ENCODE data around the gene DNMT3L. TPM values are rescaled to one million over a fixed set of nuclear protein-coding genes. Genes with fewer than 3 reads are reported as not detected.

Gene DNMT3L
- total and polyA plus RNA-seq, 2 donors (not counting 1 experiment from before 2014, with no cell fraction given) = not detected

- Histone ChIP-seq H3K79me2 (ENCODE audit: control insufficient read depth, insufficient read depth, low read length) (no peaks in the 10 kb centered on the region), H4K20me1 (ENCODE audit: control insufficient read depth, insufficient read depth, low read length, poor library complexity, severe bottlenecking) (no peaks in the 10 kb centered on the region), H3K36me3 (replicated peaks in 1 of 2; ENCODE audit: control extremely low read depth in 1 of 2, control insufficient read depth in 1 of 2, extremely low read depth in 1 of 2, insufficient read depth in 2 of 2, low read length in 1 of 2) (no peaks in the 10 kb centered on the region), H3K4me3 (ENCODE audit: control extremely low read depth in 1 of 5, extremely low read depth in 1 of 5, insufficient read depth in 1 of 5, low read depth in 2 of 5, low read length in 4 of 5) (no peak overlapping the region), H3K27me3 (replicated peaks in 1 of 4; ENCODE audit: control extremely low read depth in 1 of 4, control insufficient read depth in 3 of 4, insufficient read depth in 4 of 4, low read length in 3 of 4) (no peaks in the 10 kb centered on the region), H3K9me3 (ENCODE audit: control extremely low read depth in 1 of 3, control insufficient read depth in 2 of 3, insufficient read depth in 1 of 3, low read length in 2 of 3) (no peaks in the 10 kb centered on the region), H3K4me1 (ENCODE audit: control insufficient read depth in 2 of 2, insufficient read depth in 2 of 2, low read length in 2 of 2) (peaks cover 4 to 7% of the 10 kb centered on the region in 2 donors), H2AFZ (ENCODE audit: insufficient read depth, low read depth, low read length, poor library complexity, severe bottlenecking) (no peak overlapping the region), H3K4me2 (replicated peaks; ENCODE audit: low read depth, low read length, poor library complexity, severe bottlenecking) (no peak overlapping the region), H3K9ac (ENCODE audit: low read length) (no peak overlapping the region), H3K27ac (ENCODE audit: low read length in 2 of 2) (no peak overlapping the region)
- intact Hi-C loops (cut with micrococcal nuclease) = no loop called here
- ChIA-PET CTCF (interaction anchor here (2.2 kb wide), 1 partner anchor 35 kb away, joined by 7 read pairs; no protein-coding TSS in a partner anchor), POLR2A (interaction anchor here (0.8 kb wide), 1 partner anchor 26 kb away, joined by 3 read pairs; no protein-coding TSS in a partner anchor)
- no peak for TF ChIP-seq CTCF (IDR thresholded peaks at IDR 0.05)
- TF ChIP-seq EZH2 (IDR thresholded peaks at IDR 0.05; ENCODE audit: borderline replicate concordance, insufficient read depth, low read depth, low read length, poor library complexity, severe bottlenecking) = no peak
- no peaks in the 10 kb centered on the region for H3K9me3 Mint-ChIP-seq (ENCODE audit: insufficient read depth)
- ATAC-seq (ENCODE audit: low read depth) = no peak
- H3K27me3 Mint-ChIP-seq = no peaks in the 10 kb centered on the region
- no peak for DNase-seq
- 81% methylated on average over 3 of the region's 8 CpGs for WGBS (ENCODE audit: insufficient coverage)
- H3K4me1 Mint-ChIP-seq = peaks cover 4% of the 10 kb centered on the region
- H3K27ac Mint-ChIP-seq = no peak overlapping the region
- no peak overlapping the region for H3K4me3 Mint-ChIP-seq
These were observed 7.4 kb upstream of the DNMT3L start for GRCh38 chr21:44269090-44269489.

GRCh38 chr21:44267655-44268142 lies 6.0 kb upstream of the DNMT3L start:
- ATAC-seq (ENCODE audit: low read depth) = peak; percentile 56
- H3K27ac ChIP-seq (ENCODE audit: low read length in 2 of 2) = no peak overlapping the region
- H3K27me3 Mint-ChIP-seq = no peaks in the 10 kb centered on the region
- H2AFZ ChIP-seq (ENCODE audit: insufficient read depth, low read depth, low read length, poor library complexity, severe bottlenecking) = no peak overlapping the region
- H3K4me1 Mint-ChIP-seq = peaks cover 4% of the 10 kb centered on the region
- no peaks in the 10 kb centered on the region for H3K27me3 ChIP-seq (replicated peaks in 1 of 4; ENCODE audit: control extremely low read depth in 1 of 4, control insufficient read depth in 3 of 4, insufficient read depth in 4 of 4, low read length in 3 of 4)
- H4K20me1 ChIP-seq (ENCODE audit: control insufficient read depth, insufficient read depth, low read length, poor library complexity, severe bottlenecking) = no peaks in the 10 kb centered on the region
- H3K79me2 ChIP-seq (ENCODE audit: control insufficient read depth, insufficient read depth, low read length) = no peaks in the 10 kb centered on the region
- POLR2A ChIA-PET = no interaction called here
- no peak overlapping the region for H3K4me3 ChIP-seq (ENCODE audit: control extremely low read depth in 1 of 5, extremely low read depth in 1 of 5, insufficient read depth in 1 of 5, low read depth in 2 of 5, low read length in 4 of 5)
- H3K4me1 ChIP-seq (ENCODE audit: control insufficient read depth in 2 of 2, insufficient read depth in 2 of 2, low read length in 2 of 2) = peaks cover 4 to 7% of the 10 kb centered on the region in 2 donors
- H3K9me3 Mint-ChIP-seq (ENCODE audit: insufficient read depth) = no peaks in the 10 kb centered on the region
- no peak overlapping the region for H3K4me3 Mint-ChIP-seq
- intact Hi-C loops (cut with micrococcal nuclease) = no loop called here
- H3K9ac ChIP-seq (ENCODE audit: low read length) = no peak overlapping the region
- 71% methylated on average over 19 of the region's 19 CpGs for WGBS (ENCODE audit: insufficient coverage)
- no peak overlapping the region for H3K27ac Mint-ChIP-seq
- no peaks in the 10 kb centered on the region for H3K36me3 ChIP-seq (replicated peaks in 1 of 2; ENCODE audit: control extremely low read depth in 1 of 2, control insufficient read depth in 1 of 2, extremely low read depth in 1 of 2, insufficient read depth in 2 of 2, low read length in 1 of 2)
- TF ChIP-seq EZH2 (IDR thresholded peaks at IDR 0.05; ENCODE audit: borderline replicate concordance, insufficient read depth, low read depth, low read length, poor library complexity, severe bottlenecking) = no peak
- peak; percentile 40 for TF ChIP-seq CTCF (IDR thresholded peaks at IDR 0.05)
- peak overlapping the region; percentile 26 for H3K4me2 ChIP-seq (replicated peaks; ENCODE audit: low read depth, low read length, poor library complexity, severe bottlenecking)
- no peaks in the 10 kb centered on the region for H3K9me3 ChIP-seq (ENCODE audit: control extremely low read depth in 1 of 3, control insufficient read depth in 2 of 3, insufficient read depth in 1 of 3, low read length in 2 of 3)
- peak; percentile 62 for DNase-seq
- CTCF ChIA-PET = interaction anchor here (0.9 to 2.2 kb wide), 4 partner anchors 29 to 457 kb away, joined by 3 to 9 read pairs (median 6); no protein-coding TSS in a partner anchor

Measured in B cell (primary cell).